ENCODE results near the gene CYTL1.

DNA sequence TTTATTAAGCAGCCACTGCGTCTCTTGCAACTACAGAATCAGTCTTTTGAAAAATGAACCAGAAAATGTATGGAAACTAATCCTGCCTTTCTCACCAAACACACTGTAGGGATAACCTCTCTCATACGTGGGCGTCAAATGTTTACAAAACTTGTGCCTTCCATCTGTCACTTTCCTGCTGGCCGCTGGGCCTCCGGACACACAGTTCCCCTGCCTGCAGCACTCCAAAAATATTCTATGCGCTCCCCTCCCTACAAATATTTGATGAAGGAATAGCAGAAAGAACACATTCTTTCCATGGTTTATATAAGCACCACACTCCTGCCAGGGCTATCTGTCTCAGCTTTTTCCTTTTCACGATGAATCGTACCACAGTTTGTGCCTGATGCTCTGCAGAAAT, 14.9 kb upstream of the CYTL1 start:
- no peak for TF ChIP-seq CTCF (conservative IDR thresholded peaks at IDR 0.05; ENCODE audit: low read depth, low read length)
- no peak for TF ChIP-seq CEBPB (IDR thresholded peaks at IDR 0.05; ENCODE audit: low read depth, low read length)
- TF ChIP-seq MAZ (IDR thresholded peaks at IDR 0.05; ENCODE audit: borderline replicate concordance, low read depth, low read length): no peak
- TF ChIP-seq BHLHE40 (IDR thresholded peaks at IDR 0.05; ENCODE audit: low read depth, low read length): no peak
- TF ChIP-seq, protein P1, sequence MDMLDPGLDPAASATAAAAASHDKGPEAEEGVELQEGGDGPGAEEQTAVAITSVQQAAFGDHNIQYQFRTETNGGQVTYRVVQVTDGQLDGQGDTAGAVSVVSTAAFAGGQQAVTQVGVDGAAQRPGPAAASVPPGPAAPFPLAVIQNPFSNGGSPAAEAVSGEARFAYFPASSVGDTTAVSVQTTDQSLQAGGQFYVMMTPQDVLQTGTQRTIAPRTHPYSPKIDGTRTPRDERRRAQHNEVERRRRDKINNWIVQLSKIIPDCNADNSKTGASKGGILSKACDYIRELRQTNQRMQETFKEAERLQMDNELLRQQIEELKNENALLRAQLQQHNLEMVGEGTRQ (IDR thresholded peaks at IDR 0.05; ENCODE audit: low read depth, low read length): no peak
- TF ChIP-seq POLR2A (IDR thresholded peaks at IDR 0.05; ENCODE audit: low read depth, low read length): no peak
- no peak for TF ChIP-seq MXI1 (IDR thresholded peaks at IDR 0.05; ENCODE audit: borderline replicate concordance, low read depth, low read length)
